Measurements from ENCODE around the gene AGAP2. TPM values are rescaled to one million over a fixed set of nuclear protein-coding genes. Genes with fewer than 3 reads are reported as not detected.
A peak's percentile ranks its signal among the peaks of the same experiment; 100 is the strongest.

AGAP2 gene
- total and polyA plus RNA-seq, 5 donors from 2014 or later = 4.4 to 60.3 (median 6.1) TPM

DNA sequence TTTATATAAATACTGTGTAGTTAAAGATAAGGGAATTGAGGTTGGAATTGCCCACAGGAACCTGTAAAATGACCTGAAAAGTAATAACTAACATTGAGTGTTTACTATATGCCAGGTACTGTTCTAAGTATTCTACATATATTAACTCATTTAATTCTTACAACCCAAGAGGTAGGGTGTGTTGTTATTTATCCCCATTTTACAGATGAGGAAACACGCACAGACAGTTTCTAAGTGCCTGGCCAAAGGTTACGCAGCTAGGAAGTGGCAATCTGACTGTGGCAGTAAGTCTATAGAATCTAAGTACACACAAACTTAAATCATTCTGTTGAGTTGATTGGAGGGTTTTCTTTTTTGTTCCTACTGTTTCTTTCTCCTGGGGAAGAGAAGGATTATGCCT is 5.2 kb upstream of the AGAP2 start:
- DNase-seq (no peak), ATAC-seq (ENCODE audit: low read depth in 2 of 2) (no peak)
- H3K9me3 Mint-ChIP-seq = peaks cover 0 to 2% (median 0%) of the 10 kb centered on the region in 7 donors
- peaks cover 0 to 67% (median 38%) of the 10 kb centered on the region in 4 donors for H3K4me1 Mint-ChIP-seq
- H3K4me3 Mint-ChIP-seq = peak overlapping the region; percentile 86 to 93 (median 92)
- H3K27me3 Mint-ChIP-seq = no peaks in the 10 kb centered on the region
- Histone ChIP-seq H3K4me1 (ENCODE audit: control insufficient read depth, insufficient read depth, low read length, poor library complexity, severe bottlenecking) (peaks cover 64% of the 10 kb centered on the region), H3K36me3 (ENCODE audit: control insufficient read depth, insufficient read depth, low read length) (peaks cover 15% of the 10 kb centered on the region), H3K27me3 (ENCODE audit: control insufficient read depth, insufficient read depth, low read length) (no peaks in the 10 kb centered on the region), H3K9me3 (ENCODE audit: control insufficient read depth in 2 of 2, low read length in 2 of 2) (no peaks in the 10 kb centered on the region), H3K27ac (ENCODE audit: insufficient read depth, low read length, poor library complexity, severe bottlenecking) (peak overlapping the region; percentile 93), H3K4me3 (ENCODE audit: low read depth, low read length) (peak overlapping the region; percentile 84)
- peak overlapping the region in 2 of 3 donors; percentile 97 for H3K27ac Mint-ChIP-seq
- H3K36me3 Mint-ChIP-seq = peaks cover 14% of the 10 kb centered on the region

DNA sequence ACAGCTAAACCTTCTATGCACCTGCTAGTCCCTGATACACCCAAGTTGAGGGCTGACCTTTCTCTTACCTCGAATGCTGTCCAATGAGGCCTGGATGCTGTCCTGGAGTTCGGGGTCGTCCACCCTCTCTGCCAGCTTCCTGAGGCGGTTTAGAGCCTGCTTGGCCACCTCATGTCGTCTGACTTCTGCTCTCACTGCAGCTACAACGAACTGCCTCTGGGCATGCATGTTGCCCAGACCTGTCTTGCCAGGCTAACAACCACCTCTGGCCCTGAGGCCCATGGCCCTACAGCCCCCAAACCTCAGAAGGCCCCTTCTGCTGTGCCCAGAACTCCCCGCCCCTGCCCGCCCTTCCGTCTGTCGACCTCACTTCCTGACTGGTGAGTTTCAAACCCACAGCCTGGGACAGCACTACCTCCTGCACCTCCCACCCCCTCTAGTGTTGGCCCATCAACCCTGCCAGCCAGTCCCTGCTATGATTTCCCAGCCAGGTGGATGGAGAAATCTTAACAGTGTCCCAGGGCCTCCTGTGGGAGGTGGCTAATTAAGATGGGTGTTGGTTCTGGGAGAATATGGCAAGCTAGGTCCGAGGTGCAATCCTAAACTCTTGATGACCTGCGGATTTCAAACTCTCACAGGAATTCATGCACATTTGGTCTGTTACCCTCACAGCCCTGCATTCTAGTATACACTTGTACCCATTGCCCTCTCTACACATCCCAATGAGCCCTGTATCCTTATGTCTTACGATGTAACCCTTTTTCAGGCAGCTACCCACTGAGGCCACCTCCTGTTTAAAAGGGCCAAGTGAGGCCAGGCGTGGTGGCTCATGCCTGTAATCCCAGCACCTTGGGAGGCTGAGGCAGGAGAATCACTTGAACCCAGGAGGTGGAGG is 3.5 kb upstream of the AGAP2 start:
- peaks cover 0 to 2% (median 0%) of the 10 kb centered on the region in 7 donors for H3K9me3 Mint-ChIP-seq
- peaks cover 0 to 69% (median 37%) of the 10 kb centered on the region in 4 donors for H3K4me1 Mint-ChIP-seq
- Histone ChIP-seq H3K4me3 (ENCODE audit: low read depth, low read length) (peak overlapping the region; percentile 99), H3K4me1 (ENCODE audit: control insufficient read depth, insufficient read depth, low read length, poor library complexity, severe bottlenecking) (peaks cover 68% of the 10 kb centered on the region), H3K27me3 (ENCODE audit: control insufficient read depth, insufficient read depth, low read length) (no peaks in the 10 kb centered on the region), H3K9me3 (ENCODE audit: control insufficient read depth in 2 of 2, low read length in 2 of 2) (no peaks in the 10 kb centered on the region), H3K27ac (ENCODE audit: insufficient read depth, low read length, poor library complexity, severe bottlenecking) (peak overlapping the region; percentile 88), H3K36me3 (ENCODE audit: control insufficient read depth, insufficient read depth, low read length) (peaks cover 8% of the 10 kb centered on the region)
- peak overlapping the region; percentile 86 to 97 (median 90) for H3K27ac Mint-ChIP-seq
- ATAC-seq (ENCODE audit: low read depth in 2 of 2) (peak; percentile 64), DNase-seq (peak; percentile 72 to 92 (median 81))
- no peaks in the 10 kb centered on the region for H3K27me3 Mint-ChIP-seq
- H3K36me3 Mint-ChIP-seq = peaks cover 8% of the 10 kb centered on the region
- H3K4me3 Mint-ChIP-seq = peak overlapping the region; percentile 84 to 91 (median 89)

DNA sequence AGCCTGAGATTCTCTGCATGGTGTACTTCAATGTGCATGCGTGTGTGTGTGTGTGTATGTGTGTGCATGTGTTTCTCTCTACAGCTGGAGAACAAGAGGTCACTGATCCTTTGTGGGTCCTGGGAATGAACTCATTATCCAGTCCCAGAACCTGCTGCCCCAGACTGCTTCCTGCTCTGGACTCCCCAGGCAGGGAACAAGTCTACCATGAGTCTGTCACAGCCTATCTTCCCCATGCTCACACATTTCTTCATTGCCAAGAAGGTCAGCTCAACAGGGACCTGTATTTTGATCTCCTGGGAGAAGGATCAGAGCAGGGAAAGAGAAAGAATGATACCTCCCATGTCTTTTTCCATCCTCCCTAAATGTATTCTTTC is 2.9 kb upstream of the AGAP2 start:
- peak overlapping the region; percentile 86 to 97 (median 90) for H3K27ac Mint-ChIP-seq

DNA sequence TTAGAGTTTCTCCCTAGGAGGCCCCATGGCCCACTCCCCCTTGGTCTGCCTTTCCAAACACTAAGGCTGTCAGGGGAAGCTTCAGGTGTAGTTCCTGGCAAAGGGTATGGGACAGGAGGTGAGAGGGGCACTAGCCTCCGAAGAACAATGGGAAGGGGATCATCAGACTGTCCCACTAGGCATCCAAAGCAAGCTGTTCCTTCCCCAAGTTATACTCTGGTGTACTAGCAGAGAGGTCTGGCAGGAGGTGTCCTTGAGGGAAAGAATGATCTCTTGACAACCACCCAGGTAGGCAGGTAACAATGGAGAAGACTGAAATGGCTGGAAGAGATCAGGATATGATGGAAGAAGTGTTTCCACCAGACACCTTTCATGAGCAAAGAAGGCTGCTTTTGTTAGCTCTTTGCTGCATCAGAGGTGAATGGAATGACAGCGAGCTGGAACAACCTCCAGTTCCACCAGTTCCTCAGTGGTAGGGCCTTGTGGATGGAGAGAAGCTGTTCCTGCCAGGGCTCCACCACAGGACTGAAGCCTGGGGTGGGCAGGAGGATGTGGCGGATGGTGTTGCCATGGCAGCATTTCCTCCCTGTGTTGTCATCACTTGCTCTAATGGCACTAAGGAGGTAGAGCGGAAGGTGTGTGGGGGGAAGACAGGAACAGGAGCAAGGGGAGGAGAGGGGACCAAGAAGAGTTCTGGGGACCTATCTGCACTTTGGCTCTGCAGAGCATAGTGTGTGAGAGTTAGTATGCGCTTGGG is 2.3 kb upstream of the AGAP2 start:
- Mint-ChIP-seq H3K4me1 (peaks cover 0 to 68% (median 39%) of the 10 kb centered on the region in 4 donors), H3K27me3 (no peaks in the 10 kb centered on the region), H3K27ac (peak overlapping the region; percentile 86 to 97 (median 90)), H3K36me3 (peaks cover 15% of the 10 kb centered on the region), H3K9me3 (peaks cover 0 to 2% (median 0%) of the 10 kb centered on the region in 7 donors), H3K4me3 (peak overlapping the region; percentile 84 to 91 (median 89))
- DNase-seq (peak; percentile 74 to 94 (median 88)), ATAC-seq (ENCODE audit: low read depth in 2 of 2) (peak; percentile 76 to 79)
- peaks cover 12% of the 10 kb centered on the region for H3K36me3 ChIP-seq (ENCODE audit: control insufficient read depth, insufficient read depth, low read length)
- peak overlapping the region; percentile 99 for H3K4me3 ChIP-seq (ENCODE audit: low read depth, low read length)
- no peaks in the 10 kb centered on the region for H3K9me3 ChIP-seq (ENCODE audit: control insufficient read depth in 2 of 2, low read length in 2 of 2)
- no peaks in the 10 kb centered on the region for H3K27me3 ChIP-seq (ENCODE audit: control insufficient read depth, insufficient read depth, low read length)
- H3K27ac ChIP-seq (ENCODE audit: insufficient read depth, low read length, poor library complexity, severe bottlenecking) = peak overlapping the region; percentile 88
- H3K4me1 ChIP-seq (ENCODE audit: control insufficient read depth, insufficient read depth, low read length, poor library complexity, severe bottlenecking) = peaks cover 68% of the 10 kb centered on the region

More for the DNA sequence above, 2.9 kb upstream of the AGAP2 start:
- H3K4me1 ChIP-seq (ENCODE audit: control insufficient read depth, insufficient read depth, low read length, poor library complexity, severe bottlenecking) = peaks cover 68% of the 10 kb centered on the region
- peak overlapping the region; percentile 88 for H3K27ac ChIP-seq (ENCODE audit: insufficient read depth, low read length, poor library complexity, severe bottlenecking)
- no peaks in the 10 kb centered on the region for H3K9me3 ChIP-seq (ENCODE audit: control insufficient read depth in 2 of 2, low read length in 2 of 2)
- peaks cover 12% of the 10 kb centered on the region for H3K36me3 ChIP-seq (ENCODE audit: control insufficient read depth, insufficient read depth, low read length)
- Mint-ChIP-seq H3K4me3 (peak overlapping the region; percentile 84 to 91 (median 89)), H3K27me3 (no peaks in the 10 kb centered on the region), H3K9me3 (peaks cover 0 to 2% (median 0%) of the 10 kb centered on the region in 7 donors), H3K4me1 (peaks cover 0 to 71% (median 40%) of the 10 kb centered on the region in 4 donors), H3K36me3 (peaks cover 13% of the 10 kb centered on the region)
- ATAC-seq (ENCODE audit: low read depth in 2 of 2) = no peak
- H3K27me3 ChIP-seq (ENCODE audit: control insufficient read depth, insufficient read depth, low read length) = no peaks in the 10 kb centered on the region
- peak overlapping the region; percentile 99 for H3K4me3 ChIP-seq (ENCODE audit: low read depth, low read length)
- DNase-seq = no peak

DNA sequence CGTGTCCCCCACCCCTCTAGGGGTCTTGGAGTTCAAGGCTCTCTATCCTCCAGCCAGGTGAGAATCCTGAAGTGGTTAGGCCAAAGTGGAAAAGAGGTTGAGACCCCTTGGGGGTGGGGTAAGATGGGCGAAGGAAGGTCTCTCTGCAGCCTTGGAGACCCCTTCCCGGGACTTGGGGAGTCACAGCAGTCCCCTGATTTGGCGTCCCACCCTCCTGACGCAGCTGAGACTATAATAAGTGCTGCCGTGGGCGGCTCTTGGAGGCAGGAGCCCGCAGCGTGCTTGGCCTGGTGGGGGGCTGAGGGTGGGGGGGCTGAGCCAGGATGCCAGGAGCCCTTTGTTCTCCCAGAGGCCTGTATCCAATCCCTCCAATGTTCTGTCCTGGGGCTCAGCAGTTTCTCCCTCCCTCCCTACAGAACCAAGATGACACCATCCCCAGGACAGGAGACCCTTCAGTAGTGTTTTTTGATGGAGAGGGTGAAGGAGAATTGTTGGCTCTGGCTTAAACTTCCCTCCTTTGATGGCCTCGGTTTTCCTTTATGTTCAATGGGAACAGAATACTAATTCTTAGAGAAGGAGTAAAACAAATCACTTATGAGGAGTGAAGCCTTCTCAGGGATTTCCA is 1.5 kb upstream of the AGAP2 start:
- peaks cover 0 to 61% (median 38%) of the 10 kb centered on the region in 4 donors for H3K4me1 Mint-ChIP-seq
- no peak for ATAC-seq (ENCODE audit: low read depth in 2 of 2)
- H3K4me3 ChIP-seq (ENCODE audit: low read depth, low read length) = peak overlapping the region; percentile 99

DNA sequence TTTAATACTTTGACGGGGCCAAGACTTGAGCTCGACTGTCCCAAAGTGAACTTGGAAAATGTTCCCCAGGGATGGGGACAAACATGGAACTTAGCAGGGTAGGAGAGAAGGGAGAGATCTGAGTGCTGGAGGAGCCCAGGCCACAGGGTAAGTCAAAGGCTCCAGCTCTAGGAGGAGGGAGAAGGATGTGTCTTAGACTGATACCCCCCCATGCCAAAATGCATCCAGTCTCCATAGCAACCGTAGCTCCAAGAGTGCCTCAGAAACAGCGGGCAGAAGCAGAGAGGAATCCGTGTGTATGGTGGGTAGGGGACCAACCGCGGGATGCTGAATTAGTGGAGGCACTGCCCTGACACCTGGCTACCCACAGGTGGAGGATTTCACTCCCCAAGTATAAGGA is 845 bp upstream of the AGAP2 start:
- Mint-ChIP-seq H3K27me3 (no peaks in the 10 kb centered on the region), H3K27ac (peak overlapping the region; percentile 29 to 78 (median 72)), H3K9me3 (peaks cover 0 to 2% (median 0%) of the 10 kb centered on the region in 7 donors), H3K36me3 (peaks cover 18% of the 10 kb centered on the region), H3K4me3 (peak overlapping the region; percentile 58 to 91 (median 82)), H3K4me1 (peaks cover 0 to 61% (median 36%) of the 10 kb centered on the region in 4 donors)
- Histone ChIP-seq H3K9me3 (ENCODE audit: control insufficient read depth in 2 of 2, low read length in 2 of 2) (no peaks in the 10 kb centered on the region), H3K27me3 (ENCODE audit: control insufficient read depth, insufficient read depth, low read length) (no peaks in the 10 kb centered on the region), H3K4me3 (ENCODE audit: low read depth, low read length) (peak overlapping the region; percentile 42), H3K36me3 (ENCODE audit: control insufficient read depth, insufficient read depth, low read length) (peaks cover 21% of the 10 kb centered on the region), H3K4me1 (ENCODE audit: control insufficient read depth, insufficient read depth, low read length, poor library complexity, severe bottlenecking) (peaks cover 55% of the 10 kb centered on the region), H3K27ac (ENCODE audit: insufficient read depth, low read length, poor library complexity, severe bottlenecking) (peak overlapping the region; percentile 88)
- ATAC-seq (ENCODE audit: low read depth in 2 of 2) (no peak), DNase-seq (no peak)

More for the DNA sequence above, 1.5 kb upstream of the AGAP2 start:
- Mint-ChIP-seq H3K27me3 (no peaks in the 10 kb centered on the region), H3K9me3 (peaks cover 0 to 2% (median 0%) of the 10 kb centered on the region in 7 donors), H3K4me3 (peak overlapping the region; percentile 88 to 91 (median 90)), H3K36me3 (peaks cover 16% of the 10 kb centered on the region), H3K27ac (peak overlapping the region; percentile 52 to 97 (median 90))
- H3K27me3 ChIP-seq (ENCODE audit: control insufficient read depth, insufficient read depth, low read length) = no peaks in the 10 kb centered on the region
- H3K36me3 ChIP-seq (ENCODE audit: control insufficient read depth, insufficient read depth, low read length) = peaks cover 15% of the 10 kb centered on the region
- no peak for DNase-seq
- peak overlapping the region; percentile 88 for H3K27ac ChIP-seq (ENCODE audit: insufficient read depth, low read length, poor library complexity, severe bottlenecking)
- peaks cover 60% of the 10 kb centered on the region for H3K4me1 ChIP-seq (ENCODE audit: control insufficient read depth, insufficient read depth, low read length, poor library complexity, severe bottlenecking)
- no peaks in the 10 kb centered on the region for H3K9me3 ChIP-seq (ENCODE audit: control insufficient read depth in 2 of 2, low read length in 2 of 2)

Data from CD4-positive, CD25-positive, alpha-beta regulatory T cell (primary cell).